Cardiac fibroblast (primary cell): ENCODE measurements around the gene MBTPS1.

Source experiments
- DNase-seq, 2 donors: peaks; one replicate each; pipeline versions ENCODE4 v3.0.0 to v3.0.0-alpha.2; 2010; ENCODE audit warnings: low read depth in 2 of 2
- H3K4me3 ChIP-seq, 2 donors: replicated peaks in 1 of 2; 1 replicate in 1 of 2; 2 replicates in 1 of 2; pipeline ENCODE4 v1.5.1; 2011; ENCODE audit warnings: low read depth in 2 of 2, low read length in 2 of 2, mild to moderate bottlenecking in 2 of 2, moderate library complexity in 1 of 2
- TF ChIP-seq, protein P1 (sequence below): IDR thresholded peaks from one replicate; pipeline ENCODE4 v1.5.1; 2011; ENCODE audit warnings: low read depth, mild to moderate bottlenecking, low read length, inconsistent platforms

The MBTPS1 gene

DNA sequence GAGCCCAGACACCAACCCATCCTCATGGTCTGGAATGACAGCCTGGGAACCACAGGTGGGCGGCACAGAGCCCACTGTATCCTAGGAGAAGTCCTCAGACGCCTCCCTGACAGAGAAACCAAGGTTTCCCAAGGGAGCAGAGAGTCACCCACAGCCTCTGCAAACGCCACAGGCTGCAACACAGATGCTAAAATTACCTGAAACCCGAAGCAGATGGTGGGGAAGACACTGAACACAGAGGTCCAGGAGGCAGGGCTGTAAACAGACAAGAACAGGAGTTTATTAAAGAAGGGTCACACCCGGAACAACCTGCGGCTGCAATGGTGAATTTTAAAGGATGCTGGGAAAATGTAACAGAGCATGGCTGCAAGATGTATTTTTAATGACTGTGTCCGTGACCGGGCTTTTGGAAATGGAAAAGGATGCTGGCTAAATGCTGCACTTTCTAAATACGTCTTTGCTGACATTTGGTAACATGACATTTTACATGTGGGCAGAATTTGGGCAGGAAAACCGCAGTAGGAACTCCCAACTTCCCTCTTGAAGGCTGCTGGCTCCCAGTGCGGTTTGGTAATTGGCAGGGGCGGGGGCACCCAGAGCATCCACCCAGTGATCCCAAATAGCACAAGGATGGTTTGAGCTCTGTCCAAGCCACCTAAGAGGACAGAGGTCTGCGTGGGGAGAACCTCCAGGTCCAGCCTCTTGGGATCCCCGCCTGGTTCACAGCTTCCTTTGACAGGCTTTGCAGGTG, 87.3 kb downstream of the MBTPS1 start:
- DNase-seq: no peak
- TF ChIP-seq, protein P1, sequence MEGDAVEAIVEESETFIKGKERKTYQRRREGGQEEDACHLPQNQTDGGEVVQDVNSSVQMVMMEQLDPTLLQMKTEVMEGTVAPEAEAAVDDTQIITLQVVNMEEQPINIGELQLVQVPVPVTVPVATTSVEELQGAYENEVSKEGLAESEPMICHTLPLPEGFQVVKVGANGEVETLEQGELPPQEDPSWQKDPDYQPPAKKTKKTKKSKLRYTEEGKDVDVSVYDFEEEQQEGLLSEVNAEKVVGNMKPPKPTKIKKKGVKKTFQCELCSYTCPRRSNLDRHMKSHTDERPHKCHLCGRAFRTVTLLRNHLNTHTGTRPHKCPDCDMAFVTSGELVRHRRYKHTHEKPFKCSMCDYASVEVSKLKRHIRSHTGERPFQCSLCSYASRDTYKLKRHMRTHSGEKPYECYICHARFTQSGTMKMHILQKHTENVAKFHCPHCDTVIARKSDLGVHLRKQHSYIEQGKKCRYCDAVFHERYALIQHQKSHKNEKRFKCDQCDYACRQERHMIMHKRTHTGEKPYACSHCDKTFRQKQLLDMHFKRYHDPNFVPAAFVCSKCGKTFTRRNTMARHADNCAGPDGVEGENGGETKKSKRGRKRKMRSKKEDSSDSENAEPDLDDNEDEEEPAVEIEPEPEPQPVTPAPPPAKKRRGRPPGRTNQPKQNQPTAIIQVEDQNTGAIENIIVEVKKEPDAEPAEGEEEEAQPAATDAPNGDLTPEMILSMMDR: no peak
- no peak overlapping the region for H3K4me3 ChIP-seq

DNA sequence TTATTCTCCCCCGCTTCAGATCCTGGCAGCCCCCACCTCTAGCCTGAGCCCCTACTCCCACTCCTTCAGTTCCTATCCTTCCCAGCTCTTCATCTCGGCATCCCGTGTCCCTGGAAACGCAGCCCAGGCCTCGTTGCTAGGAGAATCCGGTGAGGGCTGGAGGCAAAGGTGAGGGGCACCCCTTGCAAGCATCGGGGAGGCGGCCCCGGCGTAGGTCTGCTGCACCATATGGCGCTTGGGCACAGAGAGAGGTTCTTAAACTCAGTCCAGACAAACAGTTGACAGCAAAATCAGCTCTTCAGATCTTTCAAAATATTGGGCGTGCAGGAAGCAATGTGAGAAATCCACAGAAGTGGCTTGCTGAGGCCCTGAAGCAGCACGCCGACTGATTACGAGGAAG, 89.1 kb downstream of the MBTPS1 start:
- DNase-seq: no peak
- TF ChIP-seq, protein P1: no peak
- no peak overlapping the region for H3K4me3 ChIP-seq

DNA sequence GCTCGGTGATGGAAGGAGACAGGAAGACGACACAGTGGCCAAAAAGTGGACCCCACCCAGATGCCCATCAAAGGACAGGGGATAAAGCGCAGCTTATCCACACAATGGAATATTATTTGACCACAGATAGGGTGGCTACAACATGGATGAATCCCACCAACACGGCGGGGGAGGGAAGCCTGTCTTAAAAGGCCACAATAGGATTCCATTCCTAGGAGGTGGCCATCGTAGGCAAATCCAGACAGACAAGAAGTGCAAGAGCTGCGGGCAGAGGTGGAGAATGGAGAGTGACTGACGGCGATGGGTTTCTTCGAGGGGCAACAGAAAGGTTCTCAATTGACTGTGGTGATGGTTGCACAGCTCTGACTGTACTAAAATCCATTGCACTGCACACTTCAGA, 90.1 kb downstream of the MBTPS1 start:
- DNase-seq: no peak
- no peak overlapping the region for H3K4me3 ChIP-seq
- TF ChIP-seq, protein P1: no peak

DNA sequence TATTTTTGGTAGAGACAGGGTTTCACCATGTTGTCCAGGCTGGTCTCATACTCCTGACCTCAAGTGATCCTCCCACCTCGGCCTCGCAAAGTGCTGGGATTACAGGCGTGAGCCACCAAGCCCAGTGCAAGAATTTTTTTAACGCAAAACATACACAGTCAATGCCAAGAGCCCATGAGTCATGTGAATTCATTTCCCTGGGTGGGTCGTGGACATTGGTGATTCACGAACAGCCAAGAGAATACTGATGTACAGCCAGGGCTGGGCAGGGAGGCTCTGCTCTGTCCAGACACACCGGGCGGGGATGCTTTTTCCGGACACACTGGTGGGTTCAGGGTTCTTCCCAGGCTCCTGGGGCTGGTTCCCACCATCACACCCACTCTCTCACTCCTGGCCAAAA, 91.9 kb downstream of the MBTPS1 start:
- TF ChIP-seq, protein P1: no peak
- peak; percentile 55 to 74 for DNase-seq
- no peak overlapping the region for H3K4me3 ChIP-seq

DNA sequence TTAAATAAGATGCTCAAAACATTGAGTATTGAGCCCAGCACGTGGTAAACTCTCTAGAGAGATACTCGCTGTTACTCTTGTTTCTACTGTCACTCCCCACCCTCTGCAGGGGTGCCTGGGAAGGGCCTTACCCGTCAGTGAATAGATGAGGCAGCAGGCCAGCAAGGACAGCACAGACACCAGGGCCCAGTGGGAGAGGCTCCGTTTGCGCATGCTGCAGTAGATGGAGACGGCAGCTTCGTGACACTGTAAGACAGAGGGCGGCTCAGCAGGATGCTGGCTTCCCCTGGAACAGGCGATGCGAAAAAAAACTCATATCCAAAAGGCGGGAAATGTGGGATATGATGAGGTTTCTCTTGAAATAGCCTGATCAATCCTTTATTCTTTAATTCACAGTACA, 94.1 kb downstream of the MBTPS1 start:
- DNase-seq: no peak
- no peak overlapping the region for H3K4me3 ChIP-seq
- TF ChIP-seq, protein P1: no peak

DNA sequence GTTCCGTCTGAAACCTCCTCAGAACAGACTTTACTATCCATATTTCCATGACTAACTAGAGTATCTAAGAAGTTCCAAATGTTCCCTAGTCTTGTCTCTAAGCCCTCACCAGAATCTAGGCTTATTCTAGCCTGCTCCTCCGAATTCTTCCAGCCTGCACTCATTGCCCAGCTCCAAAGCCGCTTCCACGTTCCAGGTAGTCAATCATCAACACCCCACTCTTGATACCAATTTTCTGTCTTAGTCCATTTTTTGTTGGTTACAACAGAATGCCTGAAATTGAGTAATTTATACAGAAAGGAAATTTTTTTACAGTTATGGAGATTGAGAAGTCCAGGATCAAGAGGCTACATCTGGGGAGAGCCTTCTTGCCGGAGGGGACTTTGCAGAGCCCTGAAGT, 95.3 kb downstream of the MBTPS1 start:
- H3K4me3 ChIP-seq: no peak overlapping the region
- TF ChIP-seq, protein P1: no peak
- no peak for DNase-seq

DNA sequence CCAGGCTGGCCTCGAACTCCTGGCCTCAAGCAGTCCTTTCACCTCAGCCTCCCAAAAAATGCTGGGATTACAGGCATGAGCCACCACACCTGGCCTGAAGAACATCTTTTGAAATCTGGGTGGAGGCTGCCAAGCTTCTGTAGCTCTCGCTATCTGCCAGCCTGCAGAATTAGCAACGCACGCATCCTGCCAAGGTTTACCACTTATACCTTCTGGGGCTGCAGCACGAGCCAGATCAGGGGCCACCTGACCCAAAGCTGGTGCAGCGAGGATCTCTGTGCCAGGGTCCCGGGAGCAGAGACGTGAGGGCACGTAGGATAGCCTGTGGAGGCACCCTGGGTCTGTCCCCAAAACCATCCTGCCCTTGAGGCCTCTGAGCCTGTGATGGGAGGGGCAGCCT, 96.4 kb downstream of the MBTPS1 start:
- TF ChIP-seq, protein P1: no peak
- DNase-seq: no peak
- H3K4me3 ChIP-seq: no peak overlapping the region
